Measurements from ENCODE around the gene PCNX2.

DNA sequence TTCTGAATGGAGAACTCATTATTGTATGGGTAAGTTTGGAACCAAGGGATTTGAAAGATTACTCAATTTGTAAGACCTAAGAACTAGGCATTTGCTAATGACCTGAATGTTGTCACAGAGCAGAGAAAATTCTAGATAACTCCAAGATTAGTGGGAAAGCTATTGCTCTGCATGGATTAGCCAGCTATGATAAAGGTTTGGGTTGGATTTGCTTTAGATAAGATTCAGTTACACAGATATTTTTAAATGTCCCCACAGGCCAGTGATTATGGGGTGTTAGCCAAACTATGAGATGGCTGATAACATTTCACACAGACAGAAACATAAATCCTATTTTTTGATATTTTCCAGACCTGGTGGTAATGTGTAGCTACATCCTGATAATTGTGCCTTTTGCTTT is 256.9 kb downstream of the PCNX2 start:
- TF ChIP-seq OSR1 (CRISPR knock-in tag; IDR thresholded peaks at IDR 0.05) (no peak), ZNF70 (CRISPR knock-in tag; IDR thresholded peaks at IDR 0.05) (no peak), ZFP30 (CRISPR knock-in tag; IDR thresholded peaks at IDR 0.05) (no peak), ESRRG (CRISPR knock-in tag; IDR thresholded peaks at IDR 0.05) (no peak)
